Hepatocyte (in vitro differentiated cells): ENCODE data around the gene CCDC12. TPM values are rescaled to one million over a fixed set of nuclear protein-coding genes. Genes with fewer than 3 reads are reported as not detected.

Source experiments
- DNase-seq: peaks from one replicate; pipeline ENCODE4 v3.0.0-alpha.2; 2016; ENCODE audit warnings: low spot score
- H2AFZ ChIP-seq: fragments of 200-600 bp; sonication (generic); 2 replicates; pipeline ENCODE4 v1.6.0; 2016; ENCODE audit warnings: antibody characterized with exemption, mild to moderate bottlenecking
- H3K27ac ChIP-seq: fragments of 200-600 bp; sonication (generic); 2 replicates; pipeline ENCODE4 v1.5.1; 2016; ENCODE audit warnings: mild to moderate bottlenecking
- H3K27me3 ChIP-seq: fragments of 200-600 bp; sonication (generic); 2 replicates; pipeline ENCODE4 v1.6.1; 2016
- H3K36me3 ChIP-seq: fragments of 200-600 bp; sonication (generic); replicated peaks from 2 replicates; pipeline ENCODE4 v1.5.1; 2016; ENCODE audit warnings: low read depth; ENCODE audit not compliant: insufficient read depth
- H3K4me1 ChIP-seq: fragments of 200-600 bp; sonication (generic); 2 replicates; pipeline ENCODE4 v1.5.1; 2016; ENCODE audit warnings: mild to moderate bottlenecking, moderate library complexity; ENCODE audit not compliant: insufficient read depth
- H3K4me2 ChIP-seq: fragments of 200-600 bp; sonication (generic); 2 replicates; pipeline ENCODE4 v1.6.0; 2016
- H3K4me3 ChIP-seq: fragments of 200-600 bp; sonication (generic); 2 replicates; pipeline ENCODE4 v1.5.1; 2016; ENCODE audit warnings: mild to moderate bottlenecking
- H3K79me2 ChIP-seq: fragments of 200-600 bp; sonication (generic); 2 replicates; pipeline ENCODE4 v1.6.0; 2017; ENCODE audit warnings: mild to moderate bottlenecking
- H3K9me2 ChIP-seq: fragments of 200-600 bp; sonication (generic); replicated peaks from 2 replicates; pipeline ENCODE4 v1.6.0; 2017; ENCODE audit warnings: mild to moderate bottlenecking; ENCODE audit not compliant: insufficient read depth
- H3K9me3 ChIP-seq: fragments of 200-600 bp; sonication (generic); 2 replicates; pipeline ENCODE4 v1.5.1; 2016; ENCODE audit warnings: low read depth, mild to moderate bottlenecking
- H4K20me1 ChIP-seq: fragments of 200-600 bp; sonication (generic); 2 replicates; pipeline ENCODE4 v1.6.0; 2016; ENCODE audit warnings: mild to moderate bottlenecking; ENCODE audit not compliant: insufficient read depth, poor library complexity, severe bottlenecking
- CTCF ChIP-seq: fragments of 200-600 bp; sonication (generic); IDR thresholded peaks from 2 replicates; pipeline ENCODE4 v1.5.1; 2016; ENCODE audit warnings: antibody characterized with exemption, mild to moderate bottlenecking; ENCODE audit not compliant: poor library complexity
- EZH2 ChIP-seq: fragments of 200-600 bp; sonication (generic); IDR thresholded peaks from 2 replicates; pipeline ENCODE4 v1.6.1; 2016; ENCODE audit warnings: antibody characterized with exemption, mild to moderate bottlenecking, borderline replicate concordance
- EZH2phosphoT487 ChIP-seq: fragments of 200-600 bp; sonication (generic); IDR thresholded peaks from one replicate; pipeline ENCODE4 v1.6.1; 2018; ENCODE audit warnings: antibody characterized with exemption, mild to moderate bottlenecking, low read depth, moderate library complexity; ENCODE audit not compliant: unreplicated experiment, severe bottlenecking
- WGBS: methylation state at CpG from one replicate; pipeline ENCODE4 v1.1.6; 2016; ENCODE audit warnings: low lambda C conversion rate; ENCODE audit errors: missing lambda C conversion rate; 5-methylcytosine and 5-hydroxymethylcytosine counted together
- polyA plus RNA-seq: library from polyadenylated mRNA; unstranded; fragments of >200 nt; fragmentation: Nextera tagmentation; extraction: Ambion mirVana; gene quantifications from 2 replicates; pipeline ENCODE4 v1.2.1, GENCODE V29; 2016
- total RNA-seq: library from RNA; depleted of rRNA; stranded (reverse); fragments of >200 nt; gene quantifications from 2 replicates; pipeline ENCODE4 v1.2.3, GENCODE V29; 2014

Gene CCDC12
- total and polyA plus RNA-seq, 2 experiments from 2014 or later: 41.1 to 78.4 TPM

GRCh38 chr3:46952813-46953212 lies 23.7 kb downstream of the CCDC12 start:
- WGBS: 94% methylated on average over 2 of the region's 2 CpGs
- no peaks in the 10 kb centered on the region for H3K36me3 ChIP-seq
- H3K79me2 ChIP-seq: peaks cover 87% of the 10 kb centered on the region
- no peaks in the 10 kb centered on the region for H3K9me2 ChIP-seq
- H3K9me3 ChIP-seq: no peaks in the 10 kb centered on the region
- peaks cover 36% of the 10 kb centered on the region for H4K20me1 ChIP-seq
- peaks cover 60% of the 10 kb centered on the region for H3K4me1 ChIP-seq
- no peak overlapping the region for H3K27ac ChIP-seq
- no peak for DNase-seq
- no peak overlapping the region for H3K4me2 ChIP-seq
- no peak overlapping the region for H3K4me3 ChIP-seq
- H2AFZ ChIP-seq: no peak overlapping the region
- H3K27me3 ChIP-seq: no peaks in the 10 kb centered on the region
- TF ChIP-seq CTCF (no peak), EZH2 (no peak), EZH2phosphoT487 (no peak)

- no peak for TF ChIP-seq EZH2phosphoT487
- no peak for TF ChIP-seq EZH2
- no peak for TF ChIP-seq CTCF
- Histone ChIP-seq H3K9me3 (no peaks in the 10 kb centered on the region), H4K20me1 (peaks cover 32% of the 10 kb centered on the region), H2AFZ (no peak overlapping the region), H3K79me2 (peaks cover 84% of the 10 kb centered on the region), H3K27ac (peak overlapping the region; percentile 22), H3K36me3 (no peaks in the 10 kb centered on the region), H3K4me2 (no peak overlapping the region), H3K27me3 (no peaks in the 10 kb centered on the region), H3K4me3 (no peak overlapping the region), H3K4me1 (peaks cover 62% of the 10 kb centered on the region), H3K9me2 (no peaks in the 10 kb centered on the region)
- DNase-seq: no peak
- 89% methylated on average over 7 of the region's 7 CpGs for WGBS
Measured at GRCh38 chr3:46950650-46951241, 25.8 kb downstream of the CCDC12 start.

- H3K27ac ChIP-seq: peak overlapping the region; percentile 22
- H3K9me2 ChIP-seq: no peaks in the 10 kb centered on the region
- no peaks in the 10 kb centered on the region for H3K9me3 ChIP-seq
- DNase-seq: no peak
- H4K20me1 ChIP-seq: peaks cover 30% of the 10 kb centered on the region
- WGBS: 93% methylated on average over 2 of the region's 2 CpGs
- TF ChIP-seq CTCF: no peak
- TF ChIP-seq EZH2phosphoT487: no peak
- TF ChIP-seq EZH2: no peak
- no peak overlapping the region for H3K4me2 ChIP-seq
- no peaks in the 10 kb centered on the region for H3K36me3 ChIP-seq
- H3K79me2 ChIP-seq: peaks cover 84% of the 10 kb centered on the region
- H2AFZ ChIP-seq: no peak overlapping the region
- H3K4me3 ChIP-seq: no peak overlapping the region
- peaks cover 62% of the 10 kb centered on the region for H3K4me1 ChIP-seq
- no peaks in the 10 kb centered on the region for H3K27me3 ChIP-seq
Measured at GRCh38 chr3:46950177-46950576, 26.4 kb downstream of the CCDC12 start.
